Measurements from ENCODE around the gene SLC6A16.

Gene SLC6A16

GRCh38 chr19:49347835-49348234 is 22.8 kb upstream of the SLC6A16 start:
- no peak overlapping the region for H3K4me3 ChIP-seq (ENCODE audit: low read depth, low read length)
- DNase-seq (ENCODE audit: low read depth): no peak

DNA sequence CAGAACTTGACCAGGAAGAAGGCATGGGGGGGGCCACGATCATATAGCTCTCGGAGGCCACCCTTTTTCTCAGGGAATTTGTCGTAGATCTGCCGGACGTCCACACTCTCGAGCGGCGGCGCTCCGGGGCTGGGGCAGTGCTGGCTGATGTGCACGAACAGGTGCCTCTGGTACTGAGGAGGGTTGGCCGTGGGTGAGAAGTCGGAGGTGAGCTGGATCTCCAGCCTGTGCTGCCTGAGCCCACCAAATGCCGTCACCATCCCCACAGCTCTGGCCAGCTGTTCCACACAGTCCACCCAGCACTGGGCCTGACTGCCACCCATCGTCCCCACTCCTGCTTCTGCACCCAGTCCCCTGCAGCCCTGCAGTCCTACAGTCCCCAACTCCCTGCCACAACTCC is 22.2 kb upstream of the SLC6A16 start:
- no peak overlapping the region for H3K4me3 ChIP-seq (ENCODE audit: low read depth, low read length)
- DNase-seq (ENCODE audit: low read depth): no peak

- no peak overlapping the region for H3K4me3 ChIP-seq (ENCODE audit: low read depth, low read length)
- no peak for DNase-seq (ENCODE audit: low read depth)
Observed at GRCh38 chr19:49344505-49345423, 19.8 kb upstream of the SLC6A16 start.

GRCh38 chr19:49343123-49343522 is 18.1 kb upstream of the SLC6A16 start:
- DNase-seq (ENCODE audit: low read depth): no peak
- H3K4me3 ChIP-seq (ENCODE audit: low read depth, low read length): no peak overlapping the region

DNA sequence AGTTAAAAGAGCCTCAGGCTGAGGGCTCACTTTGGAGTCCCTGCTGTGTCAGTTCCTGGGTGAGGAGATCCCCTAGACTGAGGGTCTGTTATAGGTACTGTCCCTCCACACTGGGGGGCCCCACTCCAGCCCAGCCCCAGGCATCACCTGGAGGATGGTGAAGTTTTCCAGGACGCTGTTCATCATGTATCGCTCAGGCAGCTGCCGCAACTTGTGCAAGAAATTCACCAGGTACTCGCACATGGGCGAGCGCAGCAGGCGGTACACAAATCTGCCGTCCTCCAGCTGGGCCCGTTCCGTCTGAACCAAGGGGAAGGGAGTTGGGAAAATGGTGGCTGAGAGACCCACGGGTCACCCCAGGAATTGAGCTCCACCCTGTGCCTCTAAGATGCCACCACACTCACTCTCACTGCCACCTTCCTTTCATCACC is 17.3 kb upstream of the SLC6A16 start:
- no peak for DNase-seq (ENCODE audit: low read depth)
- H3K4me3 ChIP-seq (ENCODE audit: low read depth, low read length): no peak overlapping the region

DNA sequence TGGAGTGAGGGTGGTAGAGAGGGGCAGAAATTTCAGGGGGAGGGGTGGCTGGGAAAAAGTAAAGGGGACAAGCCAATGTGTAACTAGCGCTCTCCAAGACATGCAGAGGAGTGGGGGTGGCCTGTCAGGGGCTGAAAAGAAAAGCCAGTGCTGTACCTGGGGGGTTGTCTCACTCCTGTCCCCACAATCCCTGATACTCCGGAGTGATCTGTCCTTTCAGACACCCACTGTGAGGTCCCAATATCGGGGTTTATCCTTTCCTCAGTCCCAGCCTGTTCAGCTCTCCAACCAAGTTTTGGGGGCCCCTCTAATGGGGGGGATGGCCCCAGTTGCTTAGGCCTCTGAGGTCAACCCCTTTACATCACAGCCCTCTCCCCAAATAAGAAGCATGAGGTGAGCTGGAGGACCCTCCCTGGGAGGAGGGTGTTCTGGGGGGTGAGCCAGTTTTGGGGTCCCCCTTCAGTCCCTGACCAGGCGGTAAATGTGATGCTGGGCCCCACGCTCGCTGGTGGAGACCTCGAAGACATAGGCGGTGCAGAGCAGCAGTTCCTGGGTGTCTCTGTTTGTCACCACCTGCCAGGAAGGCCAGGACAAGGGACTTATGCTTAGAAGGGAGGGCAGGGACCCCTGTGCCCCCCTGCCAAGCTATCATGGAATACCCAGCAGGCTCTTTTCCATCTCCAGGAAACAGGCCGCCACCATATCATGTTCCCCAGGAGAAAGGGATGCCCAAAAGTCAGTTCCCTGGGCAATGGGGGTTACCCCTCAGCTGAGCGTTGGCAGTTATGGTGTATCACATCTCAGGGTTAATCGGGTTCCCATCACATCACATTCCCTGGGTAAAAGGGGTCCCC is 16.1 kb upstream of the SLC6A16 start:
- DNase-seq (ENCODE audit: low read depth): no peak
- H3K4me3 ChIP-seq (ENCODE audit: low read depth, low read length): no peak overlapping the region

GRCh38 chr19:49340069-49340864 is 15.3 kb upstream of the SLC6A16 start:
- DNase-seq (ENCODE audit: low read depth): no peak
- H3K4me3 ChIP-seq (ENCODE audit: low read depth, low read length): peak overlapping the region; percentile 38

DNA sequence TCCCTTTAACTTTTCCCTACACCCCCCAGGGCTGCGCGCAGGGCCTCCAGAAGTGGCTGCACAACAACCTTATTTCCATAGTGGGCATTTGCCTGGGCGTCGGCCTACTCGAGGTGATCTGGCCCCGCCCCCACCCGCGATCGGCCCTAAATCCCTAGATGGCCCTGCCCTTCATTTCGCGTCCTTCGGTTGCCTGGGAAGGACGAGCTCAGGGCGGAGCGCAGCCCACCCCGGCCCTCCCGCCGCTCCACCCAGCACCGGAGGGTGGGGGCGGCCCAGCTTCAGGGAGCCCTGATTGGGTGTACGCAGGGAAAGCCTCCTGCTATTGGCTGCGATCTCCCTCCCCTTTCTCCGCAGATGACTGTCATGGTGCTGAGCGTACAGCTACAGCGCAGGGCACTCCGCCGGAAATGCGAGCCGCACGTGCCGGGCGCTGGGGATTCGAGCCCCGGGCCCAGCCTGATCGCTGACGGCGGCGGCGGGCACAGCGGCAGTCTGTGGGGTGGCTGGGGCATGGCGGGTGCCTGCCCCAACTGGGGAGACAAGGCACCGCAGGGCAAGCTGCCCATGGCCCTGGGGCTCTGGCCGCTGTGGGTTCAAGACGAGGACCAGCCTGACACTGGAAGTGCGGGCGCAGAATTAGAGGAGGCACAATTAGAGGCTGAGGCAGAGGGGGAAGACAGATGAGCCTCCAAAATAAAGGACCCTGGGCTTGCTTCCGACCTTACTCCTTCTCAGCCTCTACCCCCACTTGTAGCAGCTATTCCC is 14.5 kb upstream of the SLC6A16 start:
- DNase-seq (ENCODE audit: low read depth): peak; percentile 60
- H3K4me3 ChIP-seq (ENCODE audit: low read depth, low read length): peak overlapping the region; percentile 38

DNA sequence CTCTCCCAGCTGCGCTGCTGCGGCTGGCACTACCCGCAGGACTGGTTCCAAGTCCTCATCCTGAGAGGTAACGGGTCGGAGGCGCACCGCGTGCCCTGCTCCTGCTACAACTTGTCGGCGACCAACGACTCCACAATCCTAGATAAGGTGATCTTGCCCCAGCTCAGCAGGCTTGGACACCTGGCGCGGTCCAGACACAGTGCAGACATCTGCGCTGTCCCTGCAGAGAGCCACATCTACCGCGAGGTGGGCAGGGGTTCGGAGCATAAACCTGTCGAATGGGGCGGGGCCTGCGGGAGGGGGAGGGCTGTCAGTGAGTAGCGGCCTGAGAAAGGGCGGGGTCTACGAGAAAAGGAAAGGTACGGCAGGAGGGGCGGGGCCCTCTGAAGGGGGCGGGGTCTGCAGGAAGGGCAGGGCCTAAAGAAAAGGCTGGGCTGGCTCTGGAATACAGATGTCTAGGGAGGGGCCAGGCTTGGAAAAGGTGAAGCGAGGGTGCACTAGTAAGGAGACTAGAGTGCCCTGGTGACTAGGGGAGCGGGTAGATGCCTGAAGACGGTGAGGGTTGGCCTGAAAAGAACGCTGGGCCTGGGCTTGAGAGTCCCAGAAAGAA is 13.8 kb upstream of the SLC6A16 start:
- DNase-seq (ENCODE audit: low read depth): no peak
- H3K4me3 ChIP-seq (ENCODE audit: low read depth, low read length): peak overlapping the region; percentile 38

DNA sequence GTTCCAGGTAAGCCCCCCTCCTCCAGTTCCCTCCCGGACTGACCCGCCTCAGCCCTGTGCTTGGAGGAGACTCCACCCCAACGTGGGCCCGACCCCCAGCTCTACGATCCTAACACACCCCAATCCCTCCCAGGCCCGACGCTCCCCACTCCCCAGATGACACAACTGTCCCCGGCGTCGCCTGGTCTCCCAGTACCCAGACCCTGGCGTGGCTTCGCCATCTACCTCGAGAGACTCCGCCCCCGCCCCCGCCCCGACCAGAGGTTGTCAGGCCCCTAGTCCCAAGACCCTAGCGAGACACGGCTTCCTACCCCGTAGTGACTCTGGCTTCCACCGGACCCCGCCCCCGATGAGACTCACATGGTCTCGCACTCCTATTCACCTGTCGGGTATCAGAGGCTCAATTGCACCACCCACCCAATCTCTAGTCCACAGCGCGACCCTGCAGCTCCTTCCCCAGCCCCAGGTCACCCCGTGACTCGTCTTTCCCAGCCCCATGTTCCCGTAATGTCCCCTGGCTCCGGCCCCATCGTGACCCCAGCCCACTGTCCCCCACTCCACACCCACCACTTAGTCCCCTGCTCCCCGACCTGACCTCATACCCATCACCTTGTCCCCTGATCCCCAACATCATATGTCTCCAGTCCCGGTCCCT is 13.2 kb upstream of the SLC6A16 start:
- DNase-seq (ENCODE audit: low read depth): no peak
- H3K4me3 ChIP-seq (ENCODE audit: low read depth, low read length): no peak overlapping the region

DNA sequence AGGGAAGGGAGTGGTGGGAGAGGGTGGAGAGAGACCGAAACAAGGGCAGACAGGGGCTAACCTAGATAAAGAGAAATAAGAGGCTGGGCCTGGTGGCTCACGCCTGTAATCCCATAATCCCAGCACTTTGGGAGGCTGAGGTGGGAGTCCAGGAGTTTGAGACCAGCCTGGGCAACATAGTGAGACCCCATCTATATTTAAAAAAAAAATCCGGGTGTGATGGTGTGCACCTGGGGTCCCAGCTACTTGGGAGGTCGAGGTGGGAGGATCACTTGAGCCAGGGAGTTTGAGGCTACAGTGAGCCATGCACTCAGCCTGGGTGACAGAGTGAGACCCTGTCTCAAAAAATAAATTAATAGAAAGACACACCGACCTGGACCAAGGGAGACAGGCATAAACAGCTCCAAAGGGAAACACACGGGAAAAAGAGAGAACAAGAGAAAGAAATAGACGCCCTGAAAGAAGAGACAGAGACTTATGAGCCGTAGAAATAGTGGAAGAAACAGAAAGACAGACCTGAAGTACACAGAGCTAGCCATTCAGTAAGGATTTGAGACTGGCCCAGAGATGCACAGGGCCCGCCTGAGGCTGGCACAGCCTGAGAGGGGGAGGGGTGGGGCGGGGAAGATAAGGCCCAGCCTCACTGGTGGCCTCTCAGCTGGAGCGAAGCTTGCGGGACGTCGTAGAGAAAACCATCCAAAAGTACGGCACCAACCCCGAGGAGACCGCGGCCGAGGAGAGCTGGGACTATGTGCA is 12.5 kb upstream of the SLC6A16 start:
- H3K4me3 ChIP-seq (ENCODE audit: low read depth, low read length): no peak overlapping the region
- DNase-seq (ENCODE audit: low read depth): no peak

DNA sequence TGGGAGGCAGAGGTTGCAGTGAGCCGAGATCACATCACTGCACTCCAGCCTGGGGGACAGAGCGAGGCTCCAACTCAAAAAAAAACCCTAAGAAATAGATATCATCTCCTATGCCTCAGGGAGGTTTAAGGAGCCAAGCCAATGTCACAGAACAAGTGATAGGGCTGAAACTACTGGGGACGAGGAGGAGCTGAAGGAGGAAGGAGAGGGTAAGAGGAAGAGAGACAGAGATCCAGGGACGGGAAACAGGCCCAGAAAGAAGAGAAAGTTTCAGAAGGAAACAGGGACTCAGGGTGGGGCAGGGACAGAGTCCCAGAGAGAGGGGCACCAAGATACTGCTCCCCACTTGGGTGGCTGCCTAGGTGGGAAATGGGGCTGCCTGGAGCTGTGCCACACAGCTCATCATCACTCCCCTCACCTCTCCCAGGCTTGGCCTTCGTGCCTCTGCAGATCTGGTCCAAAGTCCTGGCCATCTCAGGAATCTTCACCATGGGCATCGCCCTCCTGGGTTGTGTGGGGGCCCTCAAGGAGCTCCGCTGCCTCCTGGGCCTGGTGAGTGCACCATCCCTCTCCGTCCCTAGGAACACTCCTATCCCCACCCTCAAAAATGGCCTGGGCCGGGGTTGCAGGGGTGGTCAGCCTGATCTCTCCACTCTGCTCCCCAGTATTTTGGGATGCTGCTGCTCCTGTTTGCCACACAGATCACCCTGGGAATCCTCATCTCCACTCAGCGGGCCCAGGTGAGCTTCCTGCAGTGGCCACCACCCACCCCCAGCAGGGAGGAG is 11.7 kb upstream of the SLC6A16 start:
- DNase-seq (ENCODE audit: low read depth): no peak
- no peak overlapping the region for H3K4me3 ChIP-seq (ENCODE audit: low read depth, low read length)

DNA sequence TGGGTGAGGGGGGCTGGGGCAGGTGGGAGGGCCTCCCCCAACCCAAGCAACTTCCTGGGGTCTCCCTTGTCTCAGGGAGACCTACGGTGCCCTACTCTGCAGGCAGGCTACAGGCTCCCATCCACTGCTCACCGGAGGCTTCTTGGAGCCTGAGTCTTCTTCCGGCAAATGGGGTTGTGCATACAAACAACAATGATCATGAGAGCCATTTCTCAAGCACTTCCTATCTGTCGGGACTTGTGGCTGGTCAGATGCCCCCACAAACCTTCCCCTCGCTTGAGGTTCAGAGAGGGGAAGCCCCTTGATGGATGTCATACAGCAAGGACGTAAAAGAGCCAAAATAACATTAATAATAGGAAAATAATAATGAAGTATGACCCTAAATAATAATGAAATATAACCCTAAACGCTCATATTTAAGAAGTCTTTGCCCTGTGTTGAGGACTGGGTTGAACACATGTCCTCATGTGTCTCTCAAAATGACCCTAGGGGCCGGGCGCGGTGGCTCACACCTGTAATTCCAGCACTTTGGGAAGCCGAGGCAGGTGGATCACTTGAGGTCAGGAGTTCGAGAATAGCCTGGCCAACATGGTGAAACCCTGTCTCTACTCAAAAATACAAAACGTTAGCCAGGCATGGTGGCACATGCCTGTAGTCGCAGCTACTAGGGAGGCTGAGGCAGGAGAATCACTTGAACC is 10.9 kb upstream of the SLC6A16 start:
- no peak for DNase-seq (ENCODE audit: low read depth)
- H3K4me3 ChIP-seq (ENCODE audit: low read depth, low read length): no peak overlapping the region

- H3K4me3 ChIP-seq (ENCODE audit: low read depth, low read length): no peak within 1 kb of the TSS
- no peak for DNase-seq (ENCODE audit: low read depth)
Observed at GRCh38 chr19:49335071-49335783, 10.2 kb upstream of the SLC6A16 start, which contains the start of gene CD37. TSS of gene CD37 (plus strand) at chr19:49335406. CDS start at chr19:49335541, 135 bp downstream.

GRCh38 chr19:49333811-49334288 is 8.9 kb upstream of the SLC6A16 start:
- DNase-seq (ENCODE audit: low read depth): no peak
- H3K4me3 ChIP-seq (ENCODE audit: low read depth, low read length): no peak overlapping the region
